ENCODE measurements around the gene ARHGAP26. TPM values are rescaled to one million over a fixed set of nuclear protein-coding genes. Genes with fewer than 3 reads are reported as not detected.

The ARHGAP26 gene
- total and polyA plus RNA-seq, 7 experiments from 2014 or later: 10.5 to 123 (median 22.7) TPM

DNA sequence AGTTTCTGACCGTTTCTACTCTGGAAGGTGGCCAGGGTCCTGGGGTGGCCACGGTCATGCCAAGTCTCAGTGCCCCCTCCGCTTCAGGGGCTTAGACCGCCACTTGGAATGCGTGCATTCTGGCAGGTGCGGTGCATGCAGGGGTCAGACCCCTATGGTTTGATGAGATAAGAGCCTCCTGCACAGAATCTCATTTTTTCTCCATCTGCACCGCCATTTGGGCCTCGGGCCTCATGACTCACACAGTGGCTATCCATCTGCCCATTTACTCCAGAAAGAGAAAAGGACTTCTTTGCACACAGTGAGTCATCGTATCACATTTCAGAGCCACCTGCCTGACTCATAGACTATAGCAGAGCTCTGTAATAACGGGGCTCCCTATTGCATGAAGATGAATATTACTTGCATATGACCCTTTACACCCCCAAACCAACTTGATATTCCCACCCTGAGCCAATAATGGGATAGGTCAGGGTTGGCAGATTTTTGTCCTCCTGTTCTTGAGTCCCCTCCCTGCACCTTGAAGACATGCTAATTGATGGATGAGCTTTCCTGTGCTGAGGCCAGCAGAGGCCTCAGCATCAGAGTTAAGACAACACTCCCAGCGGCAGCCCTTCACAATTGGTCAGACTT is 475.9 kb downstream of the ARHGAP26 start:
- no peaks in the 10 kb centered on the region for H3K4me1 ChIP-seq (ENCODE audit: control insufficient read depth in 2 of 2, insufficient read depth in 2 of 2, low read length in 2 of 2)
- no peak overlapping the region for H3K4me3 ChIP-seq (ENCODE audit: low read length)

GRCh38 chr5:143247134-143247815 is 477.1 kb downstream of the ARHGAP26 start:
- ChIA-PET CTCF (no interaction called here), POLR2A (no interaction called here)
- H3K27ac Mint-ChIP-seq: no peak overlapping the region
- no peaks in the 10 kb centered on the region for H3K27me3 Mint-ChIP-seq
- H3K4me1 Mint-ChIP-seq: no peaks in the 10 kb centered on the region
- H3K9me3 Mint-ChIP-seq: peaks cover 0 to 16% (median 2%) of the 10 kb centered on the region in 11 donors
- Histone ChIP-seq H3K36me3 (ENCODE audit: control insufficient read depth in 2 of 3, insufficient read depth in 3 of 3, low read length in 3 of 3) (no peaks in the 10 kb centered on the region), H3K27me3 (ENCODE audit: control insufficient read depth in 2 of 2, insufficient read depth in 2 of 2, low read length in 2 of 2) (no peaks in the 10 kb centered on the region), H3K4me3 (ENCODE audit: low read length) (no peak overlapping the region), H3K9me3 (ENCODE audit: control insufficient read depth in 2 of 3, low read length in 3 of 3) (no peaks in the 10 kb centered on the region), H3K27ac (ENCODE audit: low read depth, low read length) (no peak overlapping the region), H3K4me1 (ENCODE audit: control insufficient read depth in 2 of 2, insufficient read depth in 2 of 2, low read length in 2 of 2) (no peaks in the 10 kb centered on the region)
- ATAC-seq (no peak), DNase-seq (no peak)
- intact Hi-C loops (cut with micrococcal nuclease): no loop called here
- H3K36me3 Mint-ChIP-seq: peaks cover 0 to 9% (median 0%) of the 10 kb centered on the region in 5 donors
- no peak overlapping the region for H3K4me3 Mint-ChIP-seq

More for the DNA sequence above, 475.9 kb downstream of the ARHGAP26 start:
- Histone ChIP-seq H3K27ac (ENCODE audit: low read depth, low read length) (no peak overlapping the region), H3K9me3 (ENCODE audit: control insufficient read depth in 2 of 3, low read length in 3 of 3) (no peaks in the 10 kb centered on the region), H3K27me3 (ENCODE audit: control insufficient read depth in 2 of 2, insufficient read depth in 2 of 2, low read length in 2 of 2) (no peaks in the 10 kb centered on the region), H3K36me3 (ENCODE audit: control insufficient read depth in 2 of 3, insufficient read depth in 3 of 3, low read length in 3 of 3) (no peaks in the 10 kb centered on the region)
- DNase-seq: no peak
- Mint-ChIP-seq H3K27me3 (no peaks in the 10 kb centered on the region), H3K4me1 (no peaks in the 10 kb centered on the region), H3K4me3 (no peak overlapping the region), H3K36me3 (peaks cover 0 to 9% (median 0%) of the 10 kb centered on the region in 5 donors), H3K27ac (no peak overlapping the region), H3K9me3 (peaks cover 0 to 16% (median 2%) of the 10 kb centered on the region in 11 donors)
- ATAC-seq: no peak
- ChIA-PET CTCF (no interaction called here), POLR2A (no interaction called here)
- intact Hi-C loops (cut with micrococcal nuclease): no loop called here

GRCh38 chr5:143248391-143248790 is 478.2 kb downstream of the ARHGAP26 start:
- no peak for DNase-seq
- ATAC-seq: no peak
- H3K36me3 Mint-ChIP-seq: peaks cover 0 to 9% (median 0%) of the 10 kb centered on the region in 5 donors
- Histone ChIP-seq H3K9me3 (ENCODE audit: control insufficient read depth in 2 of 3, low read length in 3 of 3) (no peaks in the 10 kb centered on the region), H3K27ac (ENCODE audit: low read depth, low read length) (no peak overlapping the region), H3K36me3 (ENCODE audit: control insufficient read depth in 2 of 3, insufficient read depth in 3 of 3, low read length in 3 of 3) (no peaks in the 10 kb centered on the region), H3K27me3 (ENCODE audit: control insufficient read depth in 2 of 2, insufficient read depth in 2 of 2, low read length in 2 of 2) (no peaks in the 10 kb centered on the region), H3K4me3 (ENCODE audit: low read length) (no peak overlapping the region), H3K4me1 (ENCODE audit: control insufficient read depth in 2 of 2, insufficient read depth in 2 of 2, low read length in 2 of 2) (no peaks in the 10 kb centered on the region)
- H3K27ac Mint-ChIP-seq: no peak overlapping the region
- CTCF ChIA-PET: no interaction called here
- POLR2A ChIA-PET: no interaction called here
- peaks cover 0 to 16% (median 2%) of the 10 kb centered on the region in 11 donors for H3K9me3 Mint-ChIP-seq
- no peak overlapping the region for H3K4me3 Mint-ChIP-seq
- intact Hi-C loops (cut with micrococcal nuclease): no loop called here
- no peaks in the 10 kb centered on the region for H3K27me3 Mint-ChIP-seq
- H3K4me1 Mint-ChIP-seq: no peaks in the 10 kb centered on the region

DNA sequence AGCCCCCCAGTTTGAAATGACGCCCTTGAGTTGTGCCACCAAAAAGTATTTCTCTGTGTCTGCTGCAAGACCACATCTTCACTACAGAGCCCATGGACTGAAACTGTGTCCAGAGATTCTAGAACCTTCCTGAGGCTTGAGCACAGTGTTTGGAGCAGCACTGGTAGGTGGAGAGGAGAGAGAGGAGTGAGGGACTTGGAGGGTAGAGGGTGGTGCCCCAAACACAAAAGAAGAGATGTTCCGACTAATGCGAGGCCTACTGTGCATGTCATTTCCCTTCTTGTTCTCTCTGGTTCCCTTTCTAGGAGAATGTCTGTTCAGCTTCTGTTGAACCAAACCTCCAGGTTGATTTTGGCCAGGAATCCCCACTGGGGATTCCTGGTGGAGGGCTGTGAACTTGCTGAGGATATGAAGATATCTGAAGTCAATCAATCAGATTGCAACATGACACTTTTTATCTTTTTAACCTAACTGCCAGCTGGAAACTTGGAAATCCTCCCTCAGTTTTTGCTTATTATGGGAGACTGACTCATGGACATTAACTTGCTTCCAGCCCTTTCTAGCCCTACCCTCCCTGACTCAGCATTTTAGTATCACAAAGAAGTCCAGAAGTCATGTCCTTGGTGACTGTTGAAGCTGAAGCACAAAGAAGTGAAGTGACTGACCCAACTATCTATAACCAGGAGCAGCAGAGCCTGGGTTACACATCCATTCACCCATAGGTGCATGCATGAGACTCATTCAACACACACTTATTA is 478.8 kb downstream of the ARHGAP26 start:
- Histone ChIP-seq H3K9me3 (ENCODE audit: control insufficient read depth in 2 of 3, low read length in 3 of 3) (no peaks in the 10 kb centered on the region), H3K27me3 (ENCODE audit: control insufficient read depth in 2 of 2, insufficient read depth in 2 of 2, low read length in 2 of 2) (no peaks in the 10 kb centered on the region), H3K27ac (ENCODE audit: low read depth, low read length) (no peak overlapping the region), H3K36me3 (ENCODE audit: control insufficient read depth in 2 of 3, insufficient read depth in 3 of 3, low read length in 3 of 3) (no peaks in the 10 kb centered on the region), H3K4me1 (ENCODE audit: control insufficient read depth in 2 of 2, insufficient read depth in 2 of 2, low read length in 2 of 2) (no peaks in the 10 kb centered on the region), H3K4me3 (ENCODE audit: low read length) (no peak overlapping the region)
- Mint-ChIP-seq H3K9me3 (peaks cover 0 to 16% (median 2%) of the 10 kb centered on the region in 11 donors), H3K4me1 (no peaks in the 10 kb centered on the region), H3K27me3 (no peaks in the 10 kb centered on the region), H3K36me3 (peaks cover 0 to 9% (median 0%) of the 10 kb centered on the region in 5 donors), H3K27ac (no peak overlapping the region), H3K4me3 (no peak overlapping the region)
- ATAC-seq (no peak), DNase-seq (no peak)
- POLR2A ChIA-PET: no interaction called here
- intact Hi-C loops (cut with micrococcal nuclease): no loop called here
- CTCF ChIA-PET: no interaction called here

DNA sequence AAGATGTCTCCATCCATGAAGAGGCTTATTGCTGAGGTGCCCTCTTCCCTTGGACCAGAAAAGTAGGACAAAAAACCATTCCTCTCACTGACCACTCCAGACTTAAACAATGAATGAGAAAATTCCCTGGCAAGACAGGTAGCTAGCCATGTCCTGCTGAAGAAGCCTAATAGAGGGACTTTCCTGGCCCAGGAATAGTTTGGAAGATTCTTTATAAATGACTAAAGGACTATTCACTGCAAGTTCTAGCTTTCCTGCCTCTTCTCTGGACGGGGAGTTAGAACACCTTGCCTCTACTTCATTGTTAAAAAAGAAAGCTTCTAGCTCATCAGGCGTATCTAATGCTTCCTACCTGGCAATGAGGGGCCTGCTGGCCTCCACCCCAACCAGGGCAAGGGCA is 479.7 kb downstream of the ARHGAP26 start:
- no peak overlapping the region for H3K27ac Mint-ChIP-seq
- H3K4me3 ChIP-seq (ENCODE audit: low read length): no peak overlapping the region
- peaks cover 0 to 9% (median 0%) of the 10 kb centered on the region in 5 donors for H3K36me3 Mint-ChIP-seq
- H3K9me3 ChIP-seq (ENCODE audit: control insufficient read depth in 2 of 3, low read length in 3 of 3): no peaks in the 10 kb centered on the region
- DNase-seq: no peak
- H3K27me3 Mint-ChIP-seq: no peaks in the 10 kb centered on the region
- H3K36me3 ChIP-seq (ENCODE audit: control insufficient read depth in 2 of 3, insufficient read depth in 3 of 3, low read length in 3 of 3): no peaks in the 10 kb centered on the region
- H3K4me1 Mint-ChIP-seq: no peaks in the 10 kb centered on the region
- CTCF ChIA-PET: no interaction called here
- no peak overlapping the region for H3K27ac ChIP-seq (ENCODE audit: low read depth, low read length)
- ATAC-seq: no peak
- H3K27me3 ChIP-seq (ENCODE audit: control insufficient read depth in 2 of 2, insufficient read depth in 2 of 2, low read length in 2 of 2): no peaks in the 10 kb centered on the region
- POLR2A ChIA-PET: no interaction called here
- intact Hi-C loops (cut with micrococcal nuclease): no loop called here
- H3K9me3 Mint-ChIP-seq: peaks cover 0 to 16% (median 1%) of the 10 kb centered on the region in 11 donors
- no peak overlapping the region for H3K4me3 Mint-ChIP-seq
- H3K4me1 ChIP-seq (ENCODE audit: control insufficient read depth in 2 of 2, insufficient read depth in 2 of 2, low read length in 2 of 2): no peaks in the 10 kb centered on the region

- no peaks in the 10 kb centered on the region for H3K27me3 Mint-ChIP-seq
- CTCF ChIA-PET: no interaction called here
- H3K4me3 ChIP-seq (ENCODE audit: low read length): no peak overlapping the region
- H3K36me3 Mint-ChIP-seq: peaks cover 0 to 8% (median 0%) of the 10 kb centered on the region in 5 donors
- POLR2A ChIA-PET: no interaction called here
- H3K9me3 Mint-ChIP-seq: peaks cover 0 to 8% (median 0%) of the 10 kb centered on the region in 11 donors
- intact Hi-C loops (cut with micrococcal nuclease): no loop called here
- H3K27me3 ChIP-seq (ENCODE audit: control insufficient read depth in 2 of 2, insufficient read depth in 2 of 2, low read length in 2 of 2): no peaks in the 10 kb centered on the region
- ATAC-seq (no peak), DNase-seq (no peak)
- no peaks in the 10 kb centered on the region for H3K36me3 ChIP-seq (ENCODE audit: control insufficient read depth in 2 of 3, insufficient read depth in 3 of 3, low read length in 3 of 3)
- no peaks in the 10 kb centered on the region for H3K4me1 ChIP-seq (ENCODE audit: control insufficient read depth in 2 of 2, insufficient read depth in 2 of 2, low read length in 2 of 2)
- no peaks in the 10 kb centered on the region for H3K9me3 ChIP-seq (ENCODE audit: control insufficient read depth in 2 of 3, low read length in 3 of 3)
- H3K27ac ChIP-seq (ENCODE audit: low read depth, low read length): no peak overlapping the region
- H3K4me3 Mint-ChIP-seq: no peak overlapping the region
- H3K4me1 Mint-ChIP-seq: no peaks in the 10 kb centered on the region
- H3K27ac Mint-ChIP-seq: no peak overlapping the region
Observed at GRCh38 chr5:143251190-143251589, 481.0 kb downstream of the ARHGAP26 start.

Measured in naive thymus-derived CD4-positive, alpha-beta T cell (primary cell).